NCI-H345 treated with DMSO at 0.1 percent for 48 hours (cell line): ENCODE measurements around the gene MYCBPAP.

ENCODE experiments used
- DNase-seq: peaks from one replicate; lab custom pipeline; 2025; ENCODE audit not compliant: unreplicated experiment; lab: John Stamatoyannopoulos, UW

The MYCBPAP gene

GRCh38 chr17:50569592-50569991 lies 61.4 kb downstream of the MYCBPAP start:
- no peak for DNase-seq

GRCh38 chr17:50570032-50570431 lies 61.8 kb downstream of the MYCBPAP start:
- no peak for DNase-seq

GRCh38 chr17:50570528-50570927 lies 62.3 kb downstream of the MYCBPAP start:
- no peak for DNase-seq

GRCh38 chr17:50571681-50572080 lies 63.4 kb downstream of the MYCBPAP start:
- no peak for DNase-seq

- no peak for DNase-seq
Observed at GRCh38 chr17:50572541-50572940, 64.3 kb downstream of the MYCBPAP start.

- no peak for DNase-seq
Observed at GRCh38 chr17:50573866-50574611, 65.8 kb downstream of the MYCBPAP start.

- no peak for DNase-seq
Observed at GRCh38 chr17:50575581-50576210, 67.5 kb downstream of the MYCBPAP start.

- no peak for DNase-seq
Observed at GRCh38 chr17:50576864-50577263, 68.6 kb downstream of the MYCBPAP start.

- DNase-seq: no peak
Observed at GRCh38 chr17:50577451-50577954, 69.3 kb downstream of the MYCBPAP start.

GRCh38 chr17:50578173-50578572 lies 69.9 kb downstream of the MYCBPAP start:
- no peak for DNase-seq

- no peak for DNase-seq
Observed at GRCh38 chr17:50579399-50579798, 71.2 kb downstream of the MYCBPAP start.

GRCh38 chr17:50580646-50581045 lies 72.4 kb downstream of the MYCBPAP start:
- DNase-seq: no peak
